Measurements from ENCODE around the gene ACOT13.
"Not testable (repeated sequence)": the region's sequence is repeated elsewhere in the genome, so short reads cannot be mapped to it uniquely, and the experiment has no call there.

Gene ACOT13

DNA sequence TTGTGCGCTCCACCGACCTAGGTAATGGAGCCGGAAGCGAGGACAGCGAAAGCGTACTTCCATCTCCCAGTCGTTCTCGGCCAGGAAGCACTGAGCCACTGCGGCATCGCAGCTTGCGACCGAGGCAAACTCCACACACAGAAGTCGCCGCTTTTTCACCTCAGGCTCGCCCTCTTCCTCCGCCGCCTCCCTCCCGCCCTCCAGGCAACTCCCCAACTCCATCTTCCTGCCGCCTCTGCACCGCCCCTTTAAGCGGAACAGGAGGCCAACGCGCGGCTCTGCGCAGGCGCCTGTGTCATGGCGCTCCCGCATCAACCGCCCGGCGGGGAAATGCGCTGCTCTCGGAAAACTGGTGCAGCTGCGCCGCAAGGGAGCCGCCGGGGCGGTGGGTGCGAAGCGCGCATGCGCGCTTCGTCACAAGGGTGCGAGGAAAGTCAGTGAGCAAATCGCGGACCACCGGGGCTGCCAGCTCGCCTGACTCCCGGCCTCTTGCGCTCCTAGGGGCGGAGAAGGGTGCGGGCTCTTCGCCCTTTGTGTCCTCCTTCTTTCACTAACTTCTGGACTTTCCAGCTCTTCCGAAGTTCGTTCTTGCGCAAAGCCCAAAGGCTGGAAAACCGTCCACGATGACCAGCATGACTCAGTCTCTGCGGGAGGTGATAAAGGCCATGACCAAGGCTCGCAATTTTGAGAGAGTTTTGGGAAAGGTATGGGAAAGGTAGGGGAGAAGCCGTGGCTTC lies at the start of gene ACOT13, which contains the start of gene TDP2:
TSS of gene ACOT13 (plus strand) at position 437 of the 737 bp plus-strand sequence. CDS start at position 624, 187 bp downstream.
TSS of gene TDP2 (minus strand) at position 259 of the 737 bp plus-strand sequence. CDS start at position 222, 37 bp downstream.
- TF ChIP-seq POLR2A (IDR thresholded peaks at IDR 0.05; ENCODE audit: low read depth, low read length), result peak; percentile 80
- DNase-seq (ENCODE audit: insufficient read length, low spot score), result peak; percentile 80
- peak; percentile 88 for FAIRE-seq

DNA sequence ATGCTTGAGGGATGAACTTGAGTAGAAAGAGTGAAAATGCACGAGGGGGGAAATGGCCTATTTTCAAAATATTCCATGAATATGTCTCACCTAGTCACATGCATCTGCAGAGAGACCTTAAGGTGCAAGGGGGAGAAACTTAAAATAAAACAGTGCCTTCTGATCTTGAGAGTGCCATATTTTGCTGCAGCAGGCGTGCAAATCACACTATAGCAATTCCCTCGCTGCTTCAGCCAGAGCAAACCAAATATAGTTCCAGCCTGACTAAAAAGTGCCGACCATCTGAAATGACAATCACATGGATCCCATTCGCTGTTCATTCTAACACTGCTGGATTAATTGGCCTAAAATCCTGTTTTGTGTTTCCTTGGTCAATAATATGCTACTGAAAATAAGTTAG lies 47.2 kb upstream of the ACOT13 start:
- DNase-seq (ENCODE audit: insufficient read length, low spot score) (no peak), FAIRE-seq (no peak)
- TF ChIP-seq POLR2A (IDR thresholded peaks at IDR 0.05; ENCODE audit: low read depth, low read length), result no peak

DNA sequence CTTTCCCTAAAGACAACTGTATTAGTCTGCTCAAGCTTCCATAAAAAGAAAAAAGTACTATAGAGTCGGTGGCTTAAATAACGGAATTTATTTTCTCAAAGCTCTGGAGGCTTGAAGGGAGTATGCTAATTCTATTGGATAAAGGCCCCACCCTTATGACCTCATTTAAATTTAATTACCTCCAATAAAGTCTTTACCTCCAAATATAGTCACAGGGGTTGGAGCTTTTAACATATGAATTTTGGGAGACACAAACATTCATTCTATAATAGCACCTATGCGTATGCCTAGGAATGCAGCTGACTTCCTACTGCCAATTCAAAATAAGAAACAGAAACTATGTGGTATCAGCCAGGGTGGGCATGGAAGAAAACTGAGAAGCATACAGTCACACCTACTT lies 46.2 kb upstream of the ACOT13 start:
- TF ChIP-seq POLR2A (IDR thresholded peaks at IDR 0.05; ENCODE audit: low read depth, low read length), result no peak
- FAIRE-seq, result no peak
- DNase-seq (ENCODE audit: insufficient read length, low spot score), result no peak

DNA sequence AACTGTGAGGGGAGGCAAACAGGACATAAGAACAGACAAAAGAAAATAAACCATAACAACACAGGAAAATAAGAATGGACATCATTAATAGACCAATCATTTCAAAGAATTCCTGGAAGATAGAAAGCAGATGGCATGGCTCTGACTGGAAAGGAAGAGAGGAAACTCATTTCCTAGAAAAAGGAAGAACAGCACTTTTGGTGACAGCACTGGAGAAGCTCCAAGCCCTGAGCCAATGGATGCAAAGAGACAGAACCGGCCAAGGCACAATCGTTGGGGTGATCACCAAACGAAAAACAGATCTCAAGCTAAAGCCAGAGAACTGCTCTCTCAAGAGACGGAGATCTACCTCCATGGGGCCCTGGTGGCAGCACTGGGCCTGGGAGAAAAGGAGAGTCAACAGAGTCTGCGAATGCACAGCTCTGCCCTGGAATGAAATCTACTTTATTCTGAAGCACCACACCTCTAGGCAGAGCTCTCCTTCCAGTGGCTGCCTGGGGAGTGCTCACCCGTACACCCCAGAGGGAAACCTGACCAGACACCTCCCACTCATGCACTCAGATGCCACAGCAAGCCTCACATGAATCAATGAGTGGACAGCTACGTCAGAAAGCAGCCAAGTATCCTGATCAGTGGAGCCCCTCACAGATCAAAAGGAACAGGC lies 45.1 kb upstream of the ACOT13 start:
- FAIRE-seq (no peak), DNase-seq (ENCODE audit: insufficient read length, low spot score) (no peak)
- no peak for TF ChIP-seq POLR2A (IDR thresholded peaks at IDR 0.05; ENCODE audit: low read depth, low read length)

DNA sequence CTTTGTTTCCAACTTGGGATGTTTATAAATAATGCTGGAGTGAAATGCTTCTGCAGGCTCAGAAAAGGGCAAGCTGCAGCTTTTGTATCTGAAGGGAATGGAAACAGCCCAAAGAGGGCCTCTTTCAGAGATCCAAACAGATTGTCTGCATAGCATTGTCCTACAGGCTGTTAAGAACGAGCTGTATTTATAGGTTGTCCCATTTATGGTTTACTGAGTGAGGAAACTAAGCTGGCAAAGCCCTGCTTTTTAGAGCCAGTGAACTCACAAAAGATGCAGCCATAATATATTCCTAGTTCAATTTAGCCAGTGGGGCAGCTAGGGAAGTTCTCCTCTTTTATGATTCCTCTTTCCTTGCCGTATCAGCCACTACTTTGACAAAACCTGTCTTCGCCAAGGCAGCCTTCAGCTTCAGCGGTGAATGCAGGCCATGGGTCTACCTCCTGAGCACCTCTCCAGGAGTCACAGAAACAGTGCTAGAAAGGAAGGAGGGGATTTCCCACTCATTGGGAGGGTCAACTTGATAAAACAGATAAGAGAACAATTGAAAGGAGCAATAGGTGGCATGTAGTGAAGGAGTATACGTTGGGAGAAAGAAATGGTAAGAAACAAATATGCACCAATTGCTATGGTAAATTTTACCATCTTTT lies 35.9 kb upstream of the ACOT13 start:
- TF ChIP-seq POLR2A (IDR thresholded peaks at IDR 0.05; ENCODE audit: low read depth, low read length), result no peak
- no peak for FAIRE-seq
- DNase-seq (ENCODE audit: insufficient read length, low spot score), result no peak

DNA sequence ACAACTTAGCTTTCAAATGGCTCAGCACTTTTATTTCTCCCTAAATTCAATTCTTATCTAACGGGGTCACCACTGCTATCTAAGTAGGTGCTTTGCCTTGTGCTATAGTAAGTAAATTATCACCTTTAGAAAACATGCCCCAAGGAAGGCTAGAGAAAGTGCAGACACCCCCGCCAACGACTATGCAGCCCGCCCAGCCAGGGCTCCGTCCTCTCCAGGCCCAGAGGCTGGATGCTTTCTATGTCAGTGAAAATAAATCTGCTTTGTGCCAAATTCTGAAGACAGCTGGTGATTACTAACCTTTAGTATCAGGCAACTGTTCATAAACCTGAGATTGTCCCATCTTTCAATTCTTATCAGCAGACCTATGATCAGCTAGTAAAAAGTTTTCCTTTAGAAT lies 35.2 kb upstream of the ACOT13 start:
- no peak for TF ChIP-seq POLR2A (IDR thresholded peaks at IDR 0.05; ENCODE audit: low read depth, low read length)
- FAIRE-seq, result no peak
- no peak for DNase-seq (ENCODE audit: insufficient read length, low spot score)

DNA sequence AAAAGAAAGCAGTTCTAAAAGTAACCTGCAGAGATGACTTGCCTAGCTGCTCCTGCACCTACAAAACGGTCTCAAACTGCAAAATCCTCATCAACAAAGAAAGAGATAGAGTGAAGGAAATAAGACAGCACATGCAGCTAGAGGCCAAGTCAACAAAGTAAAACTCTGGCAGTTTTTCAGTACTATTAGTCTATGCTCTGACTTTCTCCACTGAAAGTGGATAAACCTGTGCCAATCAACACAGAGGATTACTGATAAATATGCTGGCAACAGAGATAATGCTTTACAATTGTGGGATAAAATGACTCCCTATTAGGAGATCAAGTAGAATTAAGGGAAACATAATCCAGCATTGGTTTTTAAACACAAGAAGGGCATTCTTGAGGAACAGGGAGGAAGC lies 34.3 kb upstream of the ACOT13 start:
- no peak for DNase-seq (ENCODE audit: insufficient read length, low spot score)
- no peak for TF ChIP-seq POLR2A (IDR thresholded peaks at IDR 0.05; ENCODE audit: low read depth, low read length)
- no peak for FAIRE-seq

DNA sequence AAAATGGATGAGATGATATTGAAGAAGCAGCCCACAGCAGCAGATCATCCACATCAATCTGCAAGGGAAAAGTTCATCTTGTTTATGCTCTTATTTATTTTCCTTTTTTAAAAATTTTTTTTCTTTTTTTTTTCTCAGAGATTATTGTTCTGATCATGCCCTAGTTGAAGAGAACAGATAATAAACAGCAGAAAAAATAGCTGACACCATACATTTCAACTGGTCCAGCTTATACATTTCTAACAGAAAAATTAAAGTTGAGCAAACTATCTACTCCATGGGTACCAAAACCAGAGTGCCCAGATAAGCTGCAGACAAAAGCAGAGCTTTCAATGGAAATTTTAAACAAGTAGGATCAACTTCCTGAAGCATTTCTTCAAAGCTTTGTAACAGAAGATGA lies 30.2 kb upstream of the ACOT13 start:
- DNase-seq (ENCODE audit: insufficient read length, low spot score) (no peak), FAIRE-seq (no peak)
- no peak for TF ChIP-seq POLR2A (IDR thresholded peaks at IDR 0.05; ENCODE audit: low read depth, low read length)

DNA sequence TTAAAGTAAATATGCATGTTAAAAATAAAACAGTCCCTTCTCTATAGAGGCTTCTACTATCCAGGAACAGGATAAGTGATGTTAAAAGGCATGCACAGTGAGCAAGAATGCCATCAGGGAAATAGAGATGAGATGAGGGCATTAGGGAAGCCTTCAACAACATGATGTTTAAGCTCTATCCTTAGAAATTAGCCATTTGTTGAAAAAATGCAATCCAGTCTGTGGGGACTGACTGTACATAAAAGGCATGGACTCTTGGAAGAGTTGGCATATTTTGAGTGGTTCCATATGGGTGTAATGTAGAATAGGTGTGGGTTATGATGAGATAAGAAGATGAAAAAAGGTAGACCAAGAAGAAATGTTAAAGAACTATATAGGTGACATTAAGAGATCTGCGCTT lies 26.7 kb upstream of the ACOT13 start:
- FAIRE-seq (no peak), DNase-seq (ENCODE audit: insufficient read length, low spot score) (no peak)

DNA sequence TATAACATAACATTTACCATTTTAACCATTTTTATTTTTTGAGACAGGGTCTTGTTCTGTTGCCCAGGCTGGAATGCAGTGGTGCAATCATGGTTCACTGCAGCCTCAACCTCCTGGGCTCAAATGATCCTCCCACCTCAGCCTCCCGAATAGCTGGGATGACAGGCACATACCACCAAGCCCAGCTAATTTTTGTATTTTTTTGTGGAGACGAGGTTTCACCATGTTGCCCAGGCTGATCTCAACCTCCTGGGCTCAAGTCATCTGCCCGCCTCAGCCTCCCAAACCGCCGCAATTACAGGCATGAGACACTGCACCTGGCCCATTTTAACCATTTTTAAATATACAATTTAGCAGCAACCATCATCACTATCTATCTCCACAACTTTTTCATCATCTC lies 26.2 kb upstream of the ACOT13 start:
- not testable (repeated sequence) for FAIRE-seq

More for the DNA sequence above, 26.7 kb upstream of the ACOT13 start:
- TF ChIP-seq POLR2A (IDR thresholded peaks at IDR 0.05; ENCODE audit: low read depth, low read length), result no peak

DNA sequence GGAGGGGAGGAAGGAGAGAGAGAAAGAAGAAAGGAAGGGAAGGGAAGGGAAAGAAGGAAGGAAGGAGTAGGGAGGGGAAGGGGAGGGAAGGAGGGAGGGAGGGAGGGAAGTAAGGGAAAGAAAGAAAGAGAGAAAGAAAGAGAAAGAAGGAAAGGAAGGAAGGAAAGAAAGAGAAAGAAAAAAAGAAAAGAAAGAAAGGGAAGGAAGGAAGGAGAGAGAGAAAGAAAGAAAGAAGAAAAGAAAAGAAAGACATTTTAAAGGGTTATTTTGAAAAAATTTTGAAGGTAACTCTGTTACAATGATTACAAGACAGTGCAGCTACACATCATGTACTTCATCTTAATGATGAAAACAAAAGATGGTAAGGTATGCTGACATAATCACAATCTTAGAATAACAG lies 24.8 kb upstream of the ACOT13 start:
- TF ChIP-seq POLR2A (IDR thresholded peaks at IDR 0.05; ENCODE audit: low read depth, low read length), result no peak
- FAIRE-seq (no peak), DNase-seq (ENCODE audit: insufficient read length, low spot score) (no peak)

More for the DNA sequence above, 26.2 kb upstream of the ACOT13 start:
- DNase-seq (ENCODE audit: insufficient read length, low spot score), result not testable (repeated sequence)

DNA sequence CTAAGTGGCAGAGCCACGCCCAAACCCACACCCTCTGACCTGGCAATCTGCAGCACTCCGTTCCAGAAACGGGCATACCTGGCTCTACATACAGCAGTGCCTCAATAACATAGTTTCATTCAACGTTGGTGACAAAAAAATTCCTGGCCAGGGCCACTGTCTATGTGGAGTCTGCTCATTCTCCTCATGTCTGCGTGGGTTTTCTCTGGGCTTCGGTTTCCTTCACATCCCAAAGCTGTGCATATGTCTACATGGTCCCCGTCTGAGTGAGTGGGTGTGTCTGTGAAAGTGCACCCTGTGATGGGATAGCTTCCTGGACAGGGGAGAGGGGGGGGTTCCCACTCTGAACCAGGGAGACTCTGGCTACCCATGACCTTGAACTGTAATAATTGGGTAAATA lies 23.0 kb upstream of the ACOT13 start:
- FAIRE-seq, result no peak
- DNase-seq (ENCODE audit: insufficient read length, low spot score), result no peak
- no peak for TF ChIP-seq POLR2A (IDR thresholded peaks at IDR 0.05; ENCODE audit: low read depth, low read length)

DNA sequence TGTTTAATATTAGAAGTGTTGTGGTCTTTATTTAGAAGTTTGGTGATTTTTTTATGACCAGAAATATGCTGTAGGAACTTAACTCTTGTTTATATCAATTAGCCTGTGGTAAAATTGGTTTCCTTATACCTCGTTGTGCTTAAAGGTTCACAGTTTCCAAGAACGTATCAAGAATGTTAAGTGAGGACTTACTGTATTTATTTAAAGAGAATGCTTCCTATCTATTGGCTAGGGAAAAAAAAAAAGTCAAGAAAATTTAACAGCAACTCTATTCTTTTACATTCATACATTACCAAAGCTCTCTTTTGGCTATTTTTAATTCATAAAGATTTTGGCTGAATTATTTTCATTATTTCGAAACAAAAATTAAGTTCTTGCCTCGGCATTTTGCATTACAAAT lies 22.5 kb upstream of the ACOT13 start:
- DNase-seq (ENCODE audit: insufficient read length, low spot score) (no peak), FAIRE-seq (no peak)

DNA sequence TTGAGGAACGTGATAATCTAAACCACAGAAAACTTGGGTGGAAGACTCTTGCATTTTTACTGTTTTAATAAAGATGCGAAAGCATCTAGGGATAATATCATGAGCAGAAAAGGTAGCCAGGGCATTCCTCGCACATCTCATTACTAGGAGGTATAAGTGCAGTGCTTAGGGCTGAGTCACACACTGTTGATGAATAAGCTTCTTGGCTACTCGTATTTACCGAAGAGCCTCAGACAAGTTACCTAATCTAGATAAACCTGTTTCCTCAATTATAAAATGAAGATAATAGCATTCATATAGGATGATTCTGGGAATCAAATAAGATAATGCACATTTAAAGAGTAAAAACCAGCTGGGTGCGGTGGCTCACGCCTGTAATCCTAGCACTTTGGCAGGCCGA lies 20.1 kb upstream of the ACOT13 start:
- TF ChIP-seq POLR2A (IDR thresholded peaks at IDR 0.05; ENCODE audit: low read depth, low read length), result no peak
- peak; percentile 15 for DNase-seq (ENCODE audit: insufficient read length, low spot score)
- FAIRE-seq, result peak; percentile 95

More for the DNA sequence above, 22.5 kb upstream of the ACOT13 start:
- no peak for TF ChIP-seq POLR2A (IDR thresholded peaks at IDR 0.05; ENCODE audit: low read depth, low read length)
